GM12878 (cell line): ENCODE results near the gene PPP1CA. TPM values are rescaled to one million over a fixed set of nuclear protein-coding genes. Genes with fewer than 3 reads are reported as not detected.

ENCODE experiments used
- ATAC-seq: fragments of 200-7000 bp; cut with Tn5 transposase; 3 replicates; pipeline ENCODE4 v1.9.1; 2020; ENCODE audit warnings: mild to moderate bottlenecking, moderate library complexity
- BruUV-seq: library from RNA; stranded (reverse); fragments of 400-500 nt; replicated peaks from 2 replicates; lab custom pipeline; 2021; lab: Mats Ljungman, UMichigan
- CTCF ChIA-PET: fragments of 300-600 bp; sonication (Branson Sonifier 250); formaldehyde crosslinking; extraction: SDS; loops from one replicate; lab custom pipeline; 2021; ENCODE audit warnings: inconsistent platforms; lab: Yijun Ruan, JAX
- POLR2A ChIA-PET: fragments of 350-600 bp; formaldehyde crosslinking; extraction: SDS; loops from one replicate; lab custom pipeline; 2021; ENCODE audit warnings: inconsistent platforms; lab: Charles Lee
- RAD21 ChIA-PET: fragments of 300-600 bp; sonication (Branson Sonifier 250); formaldehyde crosslinking; loops from one replicate; lab custom pipeline; 2023; ENCODE audit warnings: antibody characterized with exemption; ENCODE audit not compliant: unreplicated experiment; lab: Charles Lee
- SMC1A ChIA-PET: fragments of 300-600 bp; sonication (Branson Sonifier 250); formaldehyde crosslinking; loops from one replicate; lab custom pipeline; 2023; ENCODE audit not compliant: unreplicated experiment, uncharacterized antibody; lab: Charles Lee
- DNase-seq: peaks from one replicate; pipeline ENCODE4 v3.0.0-alpha.2; 2011; ENCODE audit warnings: low read depth, low spot score
- FAIRE-seq: peaks from 3 replicates; lab custom pipeline; 2011; peaks lifted over from hg19 to GRCh38; lab: Jason Lieb, UNC
- H2AFZ ChIP-seq: 2 replicates; pipeline ENCODE4 v1.6.0; 2011; ENCODE audit warnings: low read depth, low read length, control low read depth; ENCODE audit not compliant: control insufficient read depth
- H3K27ac ChIP-seq: 2 replicates; pipeline ENCODE4 v1.5.1; 2011; ENCODE audit warnings: control low read depth; ENCODE audit not compliant: control insufficient read depth, insufficient read depth
- H3K27me3 ChIP-seq, 2 experiments: replicated peaks in 1 of 2; 2 replicates each; pipeline versions ENCODE4 v1.6.0 to v1.6.1; 2011; ENCODE audit warnings: low read length in 1 of 2; ENCODE audit not compliant: control insufficient read depth in 2 of 2, insufficient read depth in 2 of 2
- H3K36me3 ChIP-seq, 2 experiments: 2 replicates each; pipeline ENCODE4 v1.5.1; 2011; ENCODE audit warnings: low read length in 1 of 2; ENCODE audit not compliant: control insufficient read depth in 2 of 2, insufficient read depth in 2 of 2
- H3K4me1 ChIP-seq: 2 replicates; pipeline ENCODE4 v1.6.1; 2011; ENCODE audit warnings: mild to moderate bottlenecking, low read length, moderate library complexity, mixed read lengths; ENCODE audit not compliant: control insufficient read depth, insufficient read depth
- H3K4me2 ChIP-seq: 2 replicates; pipeline ENCODE4 v1.6.0; 2011; ENCODE audit warnings: control low read depth; ENCODE audit not compliant: control insufficient read depth, insufficient read depth
- H3K4me3 ChIP-seq: fragments of 200-600 bp; sonication (generic); 2 replicates; pipeline ENCODE4 v1.5.1; 2016
- H3K79me2 ChIP-seq: 2 replicates; pipeline ENCODE4 v1.6.0; 2011; ENCODE audit warnings: low read length; ENCODE audit not compliant: control insufficient read depth, insufficient read depth
- H3K9ac ChIP-seq: 2 replicates; pipeline ENCODE4 v1.8.0; 2011; ENCODE audit warnings: low read length, control low read depth, mixed read lengths; ENCODE audit not compliant: control insufficient read depth, insufficient read depth
- H3K9me3 ChIP-seq: replicated peaks from 3 replicates; pipeline ENCODE4 v1.5.1; 2011; ENCODE audit warnings: mild to moderate bottlenecking, low read length; ENCODE audit not compliant: control insufficient read depth, insufficient read depth
- H4K20me1 ChIP-seq: 2 replicates; pipeline ENCODE4 v1.6.0; 2011; ENCODE audit not compliant: control insufficient read depth, insufficient read depth
- E2F4 ChIP-seq: IDR thresholded peaks from 2 replicates; pipeline ENCODE4 v1.6.1; 2012; ENCODE audit warnings: low read depth, low read length, improper control_type of control experiment
- NR2F1 ChIP-seq: fragments of 450-650 bp; conservative IDR thresholded peaks from 2 replicates; pipeline ENCODE4 v1.6.1; 2017; ENCODE audit warnings: mild to moderate bottlenecking
- POLR2A ChIP-seq: IDR thresholded peaks from 2 replicates; pipeline ENCODE4 v1.6.1; 2011; ENCODE audit warnings: low read depth, mild to moderate bottlenecking, low read length
- POLR2AphosphoS2 ChIP-seq: IDR thresholded peaks from 2 replicates; pipeline ENCODE4 v1.6.1; 2011; ENCODE audit warnings: low read depth, mild to moderate bottlenecking, low read length, improper control_type of control experiment, moderate library complexity
- SIN3A ChIP-seq: IDR thresholded peaks from 2 replicates; pipeline ENCODE4 v1.6.1; 2012; ENCODE audit warnings: low read depth, low read length, improper control_type of control experiment
- TAF1 ChIP-seq: IDR thresholded peaks from 2 replicates; pipeline ENCODE4 v1.6.1; 2011; ENCODE audit warnings: mild to moderate bottlenecking, low read depth, low read length, borderline replicate concordance
- ZNF274 ChIP-seq: IDR thresholded peaks from one replicate; pipeline ENCODE4 v1.8.0; 2011; ENCODE audit not compliant: insufficient read length, insufficient read depth
- WGBS: methylation state at CpG from one replicate; pipeline ENCODE4 v1.1.6; 2016; ENCODE audit warnings: low lambda C conversion rate; ENCODE audit not compliant: insufficient replicate concordance, insufficient coverage; ENCODE audit errors: missing lambda C conversion rate; 5-methylcytosine and 5-hydroxymethylcytosine counted together
- in situ Hi-C: fragments of 300-500 bp; cut with MboI; formaldehyde crosslinking; loops from 9 replicates; pipeline ENCODE4 v1.14.3; 2018; ENCODE audit warnings: mixed read lengths
- intact Hi-C: fragments of 100-400 bp; cut with micrococcal nuclease; formaldehyde crosslinking; loops from one replicate; pipeline ENCODE4 v1.14.2; 2022; ENCODE audit not compliant: unreplicated experiment
- polyA plus RNA-seq, 11 experiments: library from polyadenylated mRNA; depleted of rRNA in 4 of 11; unstranded in 6 of 11; stranded (reverse) in 5 of 11; fragments of >200 nt; fragmentation: Nextera tagmentation in 4 of 11; fragmentation: Illumina TruSeq in 1 of 11; extraction: Ambion mirVana in 4 of 11; extraction: Trizol in 1 of 11; gene quantifications; 1 replicate in 1 of 11; 2 replicates in 10 of 11; pipeline versions ENCODE4 v1.2.1 to v1.2.3, GENCODE V29; 2011 to 2016; ENCODE audit warnings: inconsistent platforms in 2 of 11, missing spikeins in 2 of 11, low read depth in 1 of 11
- total RNA-seq, 4 experiments: library from RNA; depleted of rRNA in 3 of 4; stranded (reverse); fragments of >200 nt in 3 of 4; fragmentation: Illumina TruSeq in 1 of 4; extraction: Trizol in 1 of 4; gene quantifications; 2 replicates each; pipeline versions ENCODE4 v1.2.1 to v1.2.3, GENCODE V29; 2013 to 2021
- TF ChIP-seq, protein P1 (sequence below): fragments of 450-650 bp; IDR thresholded peaks from 2 replicates; pipeline ENCODE4 v1.6.1; 2017; ENCODE audit warnings: mild to moderate bottlenecking
- TF ChIP-seq, protein P2 (sequence below): IDR thresholded peaks from 2 replicates; pipeline ENCODE4 v1.6.1; 2011; ENCODE audit warnings: mild to moderate bottlenecking, low read depth, low read length, moderate library complexity; ENCODE audit not compliant: insufficient replicate concordance

Gene PPP1CA
- total and polyA plus RNA-seq, 10 of the 15 experiments (the other 5 are each of a cell fraction or from before 2014, with no cell fraction given), result 26.4 to 458 (median 240) TPM

DNA sequence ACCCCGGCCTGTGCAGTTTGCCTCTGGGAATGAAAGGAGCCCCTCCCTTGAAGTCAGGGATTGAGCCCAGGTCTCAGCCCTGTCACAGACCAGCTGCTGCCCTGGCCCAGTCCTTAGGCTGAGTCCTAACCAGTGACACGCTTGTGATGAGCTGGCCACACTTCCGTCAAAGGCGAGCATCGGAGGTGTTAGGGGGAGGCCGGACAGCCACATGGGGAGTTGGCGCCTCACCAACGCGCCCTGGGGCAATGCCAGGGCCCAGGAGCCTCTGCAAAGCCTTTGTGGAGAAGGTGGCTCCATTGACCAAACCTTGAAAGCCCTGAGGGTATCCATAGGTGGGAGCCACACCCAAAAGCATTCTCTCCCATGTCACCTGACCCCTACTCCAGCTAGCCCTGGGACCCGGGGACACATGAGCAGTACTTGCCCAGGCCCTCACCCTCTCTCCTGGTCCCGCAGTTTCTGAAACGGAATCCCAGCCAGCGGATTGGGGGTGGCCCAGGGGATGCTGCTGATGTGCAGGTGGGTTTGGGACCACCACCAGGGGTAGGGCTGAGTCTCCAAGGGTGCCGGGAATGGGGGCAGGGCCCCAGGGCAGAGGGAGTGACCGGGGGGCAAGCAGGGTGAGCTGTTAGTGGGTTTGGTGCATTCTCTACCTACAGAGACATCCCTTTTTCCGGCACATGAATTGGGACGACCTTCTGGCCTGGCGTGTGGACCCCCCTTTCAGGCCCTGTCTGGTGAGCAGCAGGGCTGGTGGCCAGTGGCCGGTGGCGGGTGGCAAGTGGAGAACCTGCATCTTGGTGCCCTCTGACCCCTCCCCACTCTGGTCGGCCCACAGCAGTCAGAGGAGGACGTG, 32.1 kb upstream of the PPP1CA start:
- H3K79me2 ChIP-seq, result peaks cover 64% of the 10 kb centered on the region
- ChIA-PET SMC1A (no interaction called here), RAD21 (interaction anchor here (1.5 to 7.2 kb wide), 2 partner anchors 27 to 31 kb away, joined by 3 to 112 read pairs; partner anchors contain the start of genes PPP1CA and TBC1D10C), POLR2A (interaction anchor here (0.6 to 2.3 kb wide), 5 partner anchors 30 to 42 kb away, joined by 3 to 10 read pairs (median 5); partner anchors contain the start of genes PPP1CA, RAD9A and TMEM134), CTCF (interaction anchor here (1.0 kb wide), 1 partner anchor 25 kb away, joined by 3 read pairs; no protein-coding TSS in a partner anchor)
- peak overlapping the region; percentile 99 for H3K27ac ChIP-seq
- no peaks in the 10 kb centered on the region for H4K20me1 ChIP-seq
- H3K27me3 ChIP-seq, result no peaks in the 10 kb centered on the region
- peaks cover 26% of the 10 kb centered on the region for H3K4me1 ChIP-seq
- H3K9ac ChIP-seq, result peak overlapping the region; percentile 99
- in situ Hi-C loops, result no loop called here
- no peak overlapping the region for H2AFZ ChIP-seq
- intact Hi-C loops, result no loop called here
- 34% methylated on average over 22 of the region's 22 CpGs for WGBS
- BruUV-seq, result no TSS peak
- TF ChIP-seq NR2F1, result 0 out of 2 replicates have a peak, but pooled peaks have one; percentile 45
- TF ChIP-seq, protein P1, sequence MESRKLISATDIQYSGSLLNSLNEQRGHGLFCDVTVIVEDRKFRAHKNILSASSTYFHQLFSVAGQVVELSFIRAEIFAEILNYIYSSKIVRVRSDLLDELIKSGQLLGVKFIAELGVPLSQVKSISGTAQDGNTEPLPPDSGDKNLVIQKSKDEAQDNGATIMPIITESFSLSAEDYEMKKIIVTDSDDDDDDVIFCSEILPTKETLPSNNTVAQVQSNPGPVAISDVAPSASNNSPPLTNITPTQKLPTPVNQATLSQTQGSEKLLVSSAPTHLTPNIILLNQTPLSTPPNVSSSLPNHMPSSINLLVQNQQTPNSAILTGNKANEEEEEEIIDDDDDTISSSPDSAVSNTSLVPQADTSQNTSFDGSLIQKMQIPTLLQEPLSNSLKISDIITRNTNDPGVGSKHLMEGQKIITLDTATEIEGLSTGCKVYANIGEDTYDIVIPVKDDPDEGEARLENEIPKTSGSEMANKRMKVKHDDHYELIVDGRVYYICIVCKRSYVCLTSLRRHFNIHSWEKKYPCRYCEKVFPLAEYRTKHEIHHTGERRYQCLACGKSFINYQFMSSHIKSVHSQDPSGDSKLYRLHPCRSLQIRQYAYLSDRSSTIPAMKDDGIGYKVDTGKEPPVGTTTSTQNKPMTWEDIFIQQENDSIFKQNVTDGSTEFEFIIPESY, result peak; percentile 86
- 0 out of 2 replicates have a peak, but pooled peaks have one; percentile 19 for TF ChIP-seq POLR2AphosphoS2
- TF ChIP-seq, protein P2, sequence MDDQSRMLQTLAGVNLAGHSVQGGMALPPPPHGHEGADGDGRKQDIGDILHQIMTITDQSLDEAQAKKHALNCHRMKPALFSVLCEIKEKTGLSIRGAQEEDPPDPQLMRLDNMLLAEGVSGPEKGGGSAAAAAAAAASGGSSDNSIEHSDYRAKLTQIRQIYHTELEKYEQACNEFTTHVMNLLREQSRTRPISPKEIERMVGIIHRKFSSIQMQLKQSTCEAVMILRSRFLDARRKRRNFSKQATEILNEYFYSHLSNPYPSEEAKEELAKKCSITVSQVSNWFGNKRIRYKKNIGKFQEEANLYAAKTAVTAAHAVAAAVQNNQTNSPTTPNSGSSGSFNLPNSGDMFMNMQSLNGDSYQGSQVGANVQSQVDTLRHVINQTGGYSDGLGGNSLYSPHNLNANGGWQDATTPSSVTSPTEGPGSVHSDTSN, result peak; percentile 9
- TF ChIP-seq ZNF274, result no peak
- 0 out of 2 replicates have a peak, but pooled peaks have one; percentile 29 for TF ChIP-seq TAF1
- TF ChIP-seq E2F4, result no peak
- peak; percentile 65 for TF ChIP-seq POLR2A
- no peak for TF ChIP-seq SIN3A
- no peak for DNase-seq
- FAIRE-seq, result no peak
- H3K9me3 ChIP-seq, result no peaks in the 10 kb centered on the region
- H3K36me3 ChIP-seq, result peaks cover 6 to 20% of the 10 kb centered on the region in 2 experiments; a peak in 3 of 4 replicates
- H3K4me2 ChIP-seq, result peak overlapping the region; percentile 71
- H3K4me3 ChIP-seq, result peak overlapping the region; percentile 90; the same call in 1 of the 2 replicates
- no peak for ATAC-seq
